WI38 (cell line): ENCODE data around the gene NOD2.

ENCODE experiments used
- H3K4me3 ChIP-seq: 2 replicates; pipeline ENCODE4 v1.5.1; 2011; ENCODE audit warnings: low read depth, mild to moderate bottlenecking, control low read depth, low read length
- CTCF ChIP-seq: IDR thresholded peaks from 2 replicates; pipeline ENCODE4 v1.5.1; 2012; ENCODE audit warnings: low read depth, mild to moderate bottlenecking, control low read depth, low read length

NOD2 gene

GRCh38 chr16:50694206-50694605, 800 bp downstream of the NOD2 start:
- no peak for TF ChIP-seq CTCF
- no peak overlapping the region for H3K4me3 ChIP-seq

- no peak overlapping the region for H3K4me3 ChIP-seq
- no peak for TF ChIP-seq CTCF
These were observed 1.9 kb downstream of the NOD2 start for GRCh38 chr16:50695017-50696000.

GRCh38 chr16:50696126-50696525, 2.7 kb downstream of the NOD2 start:
- no peak for TF ChIP-seq CTCF
- H3K4me3 ChIP-seq: no peak overlapping the region

GRCh38 chr16:50696575-50697420, 3.4 kb downstream of the NOD2 start:
- no peak overlapping the region for H3K4me3 ChIP-seq
- no peak for TF ChIP-seq CTCF

- no peak for TF ChIP-seq CTCF
- no peak overlapping the region for H3K4me3 ChIP-seq
These were observed 4.0 kb downstream of the NOD2 start for GRCh38 chr16:50697421-50697715.

- peak overlapping the region; percentile 39 for H3K4me3 ChIP-seq
- TF ChIP-seq CTCF: no peak
These were observed 4.7 kb downstream of the NOD2 start for GRCh38 chr16:50697881-50698767.
